Epithelial cell of esophagus (primary cell): ENCODE results near the gene PLEKHA7.

Experiments used
- DNase-seq: peaks from one replicate; pipeline ENCODE4 v3.0.0; 2010; ENCODE audit warnings: low read depth
- H3K4me3 ChIP-seq: 2 replicates; pipeline ENCODE4 v1.5.1; 2011; ENCODE audit warnings: mild to moderate bottlenecking, low read length, control low read depth
- CTCF ChIP-seq: IDR thresholded peaks from 2 replicates; pipeline ENCODE4 v1.5.1; 2011; ENCODE audit warnings: low read depth, mild to moderate bottlenecking, low read length, control low read depth, inconsistent platforms; ENCODE audit not compliant: insufficient read depth; ENCODE audit errors: missing control alignments

PLEKHA7 gene

DNA sequence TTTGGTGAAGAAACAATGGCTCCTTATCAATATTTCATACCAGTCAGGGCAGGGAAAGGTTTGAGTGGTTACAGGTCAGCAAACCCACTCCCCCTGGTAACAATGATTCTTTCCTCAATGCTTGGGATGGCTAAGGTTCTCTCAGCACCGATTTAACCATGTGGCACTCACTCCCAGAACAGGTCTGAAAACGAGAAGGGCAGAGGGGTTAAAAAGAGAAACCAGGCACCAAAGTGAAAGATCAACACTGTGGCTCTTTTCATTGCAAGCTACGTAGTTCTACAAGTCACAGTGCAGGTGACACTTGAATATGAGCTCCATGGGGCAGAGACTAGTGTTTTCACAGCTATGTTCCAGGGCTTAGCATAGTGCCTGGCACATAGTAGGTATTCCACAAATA, 132.4 kb downstream of the PLEKHA7 start:
- no peak overlapping the region for H3K4me3 ChIP-seq
- no peak for TF ChIP-seq CTCF
- DNase-seq = no peak

DNA sequence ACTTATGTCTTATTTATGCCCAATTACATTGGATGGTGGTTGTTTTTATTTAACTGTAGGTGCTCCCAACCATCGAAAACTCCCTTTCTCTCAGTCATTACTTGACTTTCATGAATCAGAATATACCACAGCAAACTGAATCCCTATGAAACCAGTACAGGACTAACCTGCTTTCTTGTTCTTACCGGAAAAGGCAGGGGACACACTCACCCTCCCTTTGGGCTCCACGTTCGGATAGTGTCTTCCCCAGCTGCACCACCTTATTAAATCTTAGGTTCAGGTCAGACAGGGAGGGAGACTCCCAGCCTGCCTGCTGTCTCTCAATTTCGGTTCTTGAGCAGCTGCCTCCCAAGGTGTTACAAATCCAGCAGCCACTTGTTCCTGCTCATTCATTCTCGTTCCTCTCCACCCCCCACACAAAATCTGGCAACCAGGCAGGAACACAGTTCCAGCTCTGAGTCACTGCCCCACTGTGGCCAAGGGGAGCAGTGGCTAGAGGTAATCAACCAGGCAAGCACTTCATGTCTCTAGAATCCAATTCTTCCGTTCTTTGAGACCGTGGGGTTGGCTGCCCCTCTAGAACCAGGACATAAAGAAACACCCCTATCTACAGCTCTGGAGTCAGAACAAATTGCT, 133.0 kb downstream of the PLEKHA7 start:
- peak; percentile 84 for DNase-seq
- peak overlapping the region; percentile 25 for H3K4me3 ChIP-seq
- TF ChIP-seq CTCF = peak; percentile 59

- TF ChIP-seq CTCF = no peak
- no peak for DNase-seq
- H3K4me3 ChIP-seq = no peak overlapping the region
Observed at GRCh38 chr11:16880184-16880801, 133.9 kb downstream of the PLEKHA7 start.

- DNase-seq = peak; percentile 16
- no peak for TF ChIP-seq CTCF
- no peak overlapping the region for H3K4me3 ChIP-seq
Observed at GRCh38 chr11:16879690-16880089, 134.5 kb downstream of the PLEKHA7 start.

DNA sequence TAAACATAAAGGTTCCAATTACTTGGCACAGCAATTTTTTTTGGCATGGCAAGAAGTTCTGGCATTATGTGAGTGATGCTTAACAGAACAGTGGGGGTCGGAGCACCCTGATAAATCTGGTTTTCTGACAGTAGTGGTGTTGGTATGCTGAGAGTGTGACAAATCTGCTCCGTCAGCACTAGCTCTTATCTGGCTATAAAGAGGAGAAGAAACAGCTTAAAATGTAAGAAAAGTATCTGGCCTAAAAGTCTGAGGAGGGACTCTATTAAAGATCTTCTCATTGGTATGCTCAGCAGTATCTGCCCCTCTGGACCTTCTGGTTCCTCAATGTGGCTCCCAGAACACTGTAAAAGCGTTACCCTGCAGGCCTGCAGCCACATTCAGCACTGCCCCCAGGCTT, 137.4 kb downstream of the PLEKHA7 start:
- no peak overlapping the region for H3K4me3 ChIP-seq
- DNase-seq = peak; percentile 10
- no peak for TF ChIP-seq CTCF

- TF ChIP-seq CTCF = no peak
- H3K4me3 ChIP-seq = no peak overlapping the region
- peak; percentile 93 for DNase-seq
Observed at GRCh38 chr11:16876053-16876752, 138.0 kb downstream of the PLEKHA7 start.
